OCI-LY7 (cell line): Measurements from ENCODE around the gene TNFRSF12A.

Source experiments
- CTCF ChIP-seq: fragments of 200-600 bp; sonication (generic); conservative IDR thresholded peaks from 2 replicates; pipeline ENCODE4 v1.5.1; 2014; ENCODE audit warnings: mild to moderate bottlenecking, antibody characterized with exemption, low read length, moderate library complexity, mixed read lengths
- EZH2phosphoT487 ChIP-seq: fragments of 200-600 bp; sonication (generic); IDR thresholded peaks from 2 replicates; pipeline ENCODE4 v1.6.1; 2018; ENCODE audit warnings: low read depth, borderline replicate concordance, mild to moderate bottlenecking, mixed run types, antibody characterized with exemption, low read length, moderate library complexity, mixed read lengths

- no peak for TF ChIP-seq EZH2phosphoT487
- no peak for TF ChIP-seq CTCF
Observed at GRCh38 chr16:2981899-2982250, 38.3 kb upstream of the TNFRSF12A start.
